HT1080 (cell line): ENCODE measurements around the gene REC114. TPM values are rescaled to one million over a fixed set of nuclear protein-coding genes. Genes with fewer than 3 reads are reported as not detected.
"Not testable (repeated sequence)": the region's sequence is repeated elsewhere in the genome, so short reads cannot be mapped to it uniquely, and the experiment has no call there.

Experiments
- DNase-seq: peaks from one replicate; pipeline ENCODE4 v3.0.0-alpha.2; 2015; ENCODE audit warnings: low read depth
- polyA plus RNA-seq, 2 experiments: library from polyadenylated mRNA; depleted of rRNA; stranded (reverse); fragments of >200 nt; gene quantifications; 2 replicates each; pipeline ENCODE4 v1.2.3, GENCODE V29; 2015
- total RNA-seq: library from RNA; depleted of rRNA; stranded (reverse); fragments of >200 nt; shearing (Covaris generic); gene quantifications from 2 replicates; pipeline ENCODE4 v1.2.3, GENCODE V29; 2014; rRNA removed

The REC114 gene
- 0.13 TPM in 1 of 2 replicates, not detected in the other for total RNA-seq
- polyA plus RNA-seq (2015; cell fraction: cytosol; rRNA removed), result not detected in 2 replicates
- polyA plus RNA-seq (2015; cell fraction: nucleus; rRNA removed), result not detected in 2 replicates

GRCh38 chr15:73442968-73443367 is at the start of gene REC114:
Gene REC114 (plus strand): TSS chr15:73443164. CDS start chr15:73443186, 22 bp downstream.
- DNase-seq, result peak; percentile 3

- no peak for DNase-seq
These were observed 49.6 kb upstream of the REC114 start for GRCh38 chr15:73393336-73393735.

GRCh38 chr15:73394782-73395181 is 48.2 kb upstream of the REC114 start:
- DNase-seq, result no peak

- no peak for DNase-seq
These were observed 47.3 kb upstream of the REC114 start for GRCh38 chr15:73395671-73396070.

DNA sequence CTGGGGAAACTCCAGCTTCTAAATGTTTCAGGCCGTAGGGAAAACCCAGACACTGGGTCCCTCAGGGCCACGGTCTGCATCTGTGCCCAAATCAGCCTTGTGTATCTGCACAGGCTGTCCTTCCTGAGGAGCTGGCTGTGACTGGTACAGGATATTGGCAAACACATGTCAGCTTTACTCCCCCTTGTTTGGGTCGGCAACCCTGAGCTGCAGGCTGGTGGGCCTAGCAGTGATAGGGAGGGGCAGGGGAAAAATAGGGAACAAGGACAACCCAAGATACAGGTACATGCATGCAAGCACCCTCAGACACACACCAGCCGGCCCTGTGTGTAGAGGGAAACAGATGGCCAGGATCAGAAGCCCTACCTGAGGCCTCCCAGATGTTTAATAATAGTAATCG is 45.5 kb upstream of the REC114 start:
- no peak for DNase-seq

DNA sequence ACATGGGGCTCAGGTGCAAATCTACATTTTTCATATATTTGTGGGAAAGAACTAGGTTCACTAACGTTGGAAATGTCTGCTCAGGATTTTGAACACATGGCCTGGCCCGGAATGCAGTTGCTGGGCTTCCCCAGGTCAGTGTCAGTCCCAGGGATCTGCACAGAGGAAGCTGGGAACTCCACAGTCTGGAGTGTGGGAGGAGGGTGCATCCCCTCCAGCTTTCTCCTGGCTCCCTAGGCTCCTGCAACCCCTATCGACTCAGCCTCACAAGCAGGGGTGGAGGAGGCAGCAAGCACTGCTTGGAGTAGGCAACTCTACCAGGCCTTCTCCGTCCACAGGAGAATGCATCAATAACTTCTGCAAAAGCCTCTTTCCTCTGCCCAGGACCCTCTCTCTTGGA is 44.1 kb upstream of the REC114 start:
- DNase-seq, result no peak

DNA sequence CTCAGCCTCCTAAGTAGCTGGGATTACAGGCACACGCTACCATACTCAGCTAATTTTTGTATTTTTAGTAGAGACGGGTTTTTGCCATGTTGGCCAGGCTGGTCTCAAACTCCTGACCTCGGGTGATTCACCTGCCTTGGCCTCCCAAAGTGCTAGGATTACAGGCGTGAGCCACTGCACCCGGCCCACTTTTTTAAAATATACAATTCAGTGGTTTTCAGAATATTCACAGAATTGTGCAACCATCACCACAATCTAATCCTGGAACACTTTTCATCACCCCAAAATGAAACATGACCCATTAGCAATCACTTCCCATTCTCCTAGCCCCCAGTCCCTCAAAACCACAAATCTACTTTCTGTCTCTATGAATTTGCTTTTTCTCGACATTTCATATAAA is 42.7 kb upstream of the REC114 start:
- peak; percentile 25 for DNase-seq

DNA sequence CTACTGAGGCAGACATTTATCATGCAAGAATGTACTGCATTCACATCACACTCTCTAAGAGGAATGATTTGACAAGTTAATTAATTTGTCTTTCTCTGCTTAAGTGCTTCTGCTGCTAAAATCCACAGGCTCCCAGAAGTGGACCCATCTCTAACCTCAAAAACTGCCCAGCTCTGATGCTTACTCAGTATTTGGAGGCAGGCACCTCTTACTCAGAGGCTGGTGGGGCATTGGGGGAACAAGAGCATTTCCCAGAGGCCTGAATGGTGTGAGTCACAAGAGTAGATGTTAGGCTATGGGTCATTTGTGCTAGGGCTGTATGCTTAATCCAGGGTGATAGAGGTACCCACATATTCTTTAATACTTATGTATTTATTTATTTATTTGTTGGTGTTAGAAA is 39.8 kb upstream of the REC114 start:
- peak; percentile 3 for DNase-seq

DNA sequence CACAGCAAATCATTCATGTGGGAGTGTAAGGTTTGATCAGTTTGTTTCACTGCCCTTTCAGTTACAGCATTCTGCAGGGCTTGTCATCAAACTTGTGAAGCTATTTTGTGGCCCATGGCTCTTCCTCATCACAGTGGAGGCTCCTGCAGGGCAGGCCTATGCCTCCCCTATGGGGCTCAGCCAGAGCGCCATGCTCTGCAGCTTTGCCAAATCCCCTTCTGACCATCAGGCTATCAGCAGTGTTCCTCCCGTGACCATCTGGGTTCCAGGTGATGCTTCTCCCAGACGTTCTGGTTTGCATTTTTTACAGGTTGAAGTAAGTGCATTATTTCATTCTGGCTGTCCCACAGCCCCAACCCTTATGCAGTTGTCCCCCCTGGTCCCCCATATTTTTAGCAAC is 28.1 kb upstream of the REC114 start:
- no peak for DNase-seq

- DNase-seq, result no peak
These were observed 18.5 kb upstream of the REC114 start for GRCh38 chr15:73424506-73424905.

GRCh38 chr15:73425510-73425909 is 17.5 kb upstream of the REC114 start:
- no peak for DNase-seq

DNA sequence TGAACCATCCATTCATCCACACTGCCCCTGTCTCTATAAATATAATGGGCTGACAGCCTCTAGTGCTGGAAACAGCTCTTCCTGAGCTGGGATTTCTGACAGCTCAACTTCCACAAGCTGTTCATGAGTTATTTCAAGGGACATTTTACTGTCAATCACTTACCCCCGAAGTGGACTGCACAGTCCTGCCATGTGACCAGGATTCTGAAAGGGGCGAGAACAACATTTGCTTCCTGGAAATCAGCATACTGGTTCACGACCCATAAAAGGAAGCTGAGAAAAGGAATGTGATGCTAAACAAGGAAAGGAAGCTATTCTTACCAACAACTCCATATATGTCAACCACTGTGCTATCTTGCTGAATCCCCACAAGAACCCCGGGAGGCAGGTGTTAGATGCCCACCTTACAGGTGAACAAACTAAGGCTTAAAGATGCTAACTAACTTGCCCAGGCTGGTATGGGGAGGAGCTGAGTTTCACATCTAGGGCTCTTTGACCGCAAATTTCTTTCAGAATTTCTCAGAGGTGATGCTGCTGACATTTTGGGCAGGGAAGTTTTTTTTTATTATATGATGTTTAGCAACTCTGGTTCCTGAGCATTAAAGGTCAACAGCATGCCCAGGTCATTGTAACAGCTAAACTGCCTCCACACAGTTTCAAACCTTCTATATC is 16.5 kb upstream of the REC114 start:
- DNase-seq, result no peak

- not testable (repeated sequence) for DNase-seq
These were observed 11.6 kb upstream of the REC114 start for GRCh38 chr15:73431329-73431728.

GRCh38 chr15:73433873-73434272 is 9.1 kb upstream of the REC114 start:
- DNase-seq, result no peak

DNA sequence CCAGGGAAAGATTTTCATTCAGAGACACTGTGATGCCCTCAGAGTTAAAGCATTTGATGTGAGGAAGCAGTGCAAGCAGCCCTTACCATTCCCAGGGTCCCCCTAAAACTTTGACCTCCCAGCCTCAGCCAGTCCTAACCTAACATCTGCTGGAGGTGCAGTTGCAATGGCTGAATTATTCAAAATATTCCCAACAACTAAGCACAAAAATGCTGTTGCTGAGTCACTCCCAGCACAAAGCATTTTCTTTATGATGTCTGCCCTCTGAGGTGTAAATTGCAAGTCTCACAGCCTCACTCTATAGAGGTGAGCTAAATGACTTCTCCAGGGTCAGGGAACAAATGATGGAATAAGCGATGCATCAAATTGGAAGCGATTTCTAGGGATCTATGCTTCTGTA is 6.4 kb upstream of the REC114 start:
- no peak for DNase-seq

DNA sequence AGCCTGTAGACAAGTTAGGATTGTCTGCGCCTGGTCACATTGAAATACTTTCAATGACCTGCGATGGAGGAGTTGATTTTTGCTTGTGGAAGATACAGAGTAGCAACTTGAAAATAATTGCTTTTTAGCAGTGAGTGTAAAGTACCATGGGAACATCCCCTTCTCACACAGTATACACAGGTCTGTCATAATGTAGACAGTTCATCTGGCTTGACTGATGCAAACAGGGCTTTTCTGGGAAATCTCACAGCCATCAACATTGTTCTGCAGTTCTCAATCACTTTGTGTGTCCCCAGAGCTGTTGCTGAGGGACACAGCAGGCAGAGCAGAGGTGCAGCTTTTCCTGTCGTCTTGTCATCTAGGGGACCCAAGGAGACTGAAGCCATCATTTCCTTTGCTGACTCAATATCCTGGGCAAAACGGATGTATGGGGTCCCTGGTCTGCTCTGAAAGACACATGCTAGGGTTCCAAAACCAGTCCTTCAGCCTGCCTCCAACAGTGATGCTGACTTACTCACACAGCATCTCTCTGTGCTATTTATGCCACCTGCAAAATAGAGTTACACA is 5.3 kb upstream of the REC114 start:
- DNase-seq, result no peak

GRCh38 chr15:73438651-73439050 is 4.3 kb upstream of the REC114 start:
- no peak for DNase-seq

DNA sequence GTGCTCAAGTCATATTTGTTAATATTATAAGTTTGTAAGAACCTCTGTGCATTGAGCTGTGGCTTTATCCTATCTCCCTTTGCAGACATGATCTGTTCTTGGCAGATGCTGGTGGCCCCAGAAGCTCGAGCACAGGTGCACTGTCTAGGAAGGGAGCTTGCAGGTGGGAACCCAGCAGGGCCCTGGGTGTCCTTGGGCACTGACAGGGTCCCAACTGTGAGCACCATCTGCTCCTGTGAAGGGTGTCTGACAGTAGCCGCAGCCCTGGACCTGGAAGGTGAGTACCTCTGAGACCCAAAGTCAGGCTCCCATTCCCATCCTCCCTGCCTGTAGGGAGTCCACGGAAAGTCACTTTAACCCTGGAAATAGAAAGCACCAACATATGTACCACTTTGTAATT is 2.4 kb upstream of the REC114 start:
- DNase-seq, result no peak

- no peak for DNase-seq
These were observed 543 bp upstream of the REC114 start for GRCh38 chr15:73442421-73442820.

GRCh38 chr15:73447471-73447870 is 4.5 kb downstream of the REC114 start:
- DNase-seq, result not testable (repeated sequence)

- peak; percentile 1 for DNase-seq
These were observed 5.3 kb downstream of the REC114 start for GRCh38 chr15:73448158-73448758.

GRCh38 chr15:73449980-73450379 is 7.0 kb downstream of the REC114 start:
- not testable (repeated sequence) for DNase-seq

DNA sequence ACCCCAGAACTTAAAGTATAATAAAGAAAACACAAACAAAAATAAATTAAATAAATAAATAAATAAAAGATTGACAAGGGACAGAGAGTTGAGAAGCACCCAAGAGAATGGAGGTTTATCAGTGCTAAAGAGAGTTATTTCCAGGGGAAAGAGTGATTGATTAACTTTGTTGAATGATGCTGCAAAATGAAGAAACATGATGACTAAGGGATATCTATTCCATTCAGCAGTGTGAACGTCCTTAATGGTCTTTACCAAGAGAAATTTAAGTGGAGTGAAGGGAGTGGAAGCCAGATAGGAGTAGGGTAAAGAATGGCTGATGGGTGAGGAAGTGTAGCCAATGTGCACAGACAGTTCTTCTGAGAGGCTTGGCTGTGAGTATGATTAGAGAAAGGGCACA is 11.1 kb downstream of the REC114 start:
- no peak for DNase-seq
